Neural cell (in vitro differentiated cells): ENCODE measurements around the gene EML4. TPM values are rescaled to one million over a fixed set of nuclear protein-coding genes. Genes with fewer than 3 reads are reported as not detected.

Experiments
- H2AFZ ChIP-seq: fragments of 200-600, 300-800 bp; sonication (generic), shearing (Covaris generic); 2 replicates; pipeline ENCODE4 v1.6.0; 2014; ENCODE audit warnings: low read depth, mild to moderate bottlenecking, antibody characterized with exemption, low read length, moderate library complexity
- H3F3A ChIP-seq: fragments of 200-600 bp; shearing (Covaris generic); 2 replicates; pipeline ENCODE4 v1.6.1; 2016; ENCODE audit warnings: mild to moderate bottlenecking, moderate library complexity, mixed read lengths, antibody characterized with exemption, low read length; ENCODE audit not compliant: insufficient read depth, poor library complexity, severe bottlenecking
- H3K27ac ChIP-seq: fragments of 200-600, 300-800 bp; sonication (generic), shearing (Covaris generic); 2 replicates; pipeline ENCODE4 v1.5.1; 2014; ENCODE audit warnings: mild to moderate bottlenecking, low read length, moderate library complexity
- H3K27me3 ChIP-seq: fragments of 300-800, 200-600 bp; sonication (generic), shearing (Covaris generic); 2 replicates; pipeline ENCODE4 v1.6.0; 2014; ENCODE audit warnings: mild to moderate bottlenecking, low read depth, low read length, moderate library complexity; ENCODE audit not compliant: insufficient read depth
- H3K36me3 ChIP-seq: fragments of 300-800, 200-600 bp; sonication (generic), shearing (Covaris generic); 2 replicates; pipeline ENCODE4 v1.5.1; 2014; ENCODE audit warnings: mild to moderate bottlenecking, antibody characterized with exemption, low read length, moderate library complexity; ENCODE audit not compliant: insufficient read depth
- H3K4me2 ChIP-seq: fragments of 300-800, 200-600 bp; sonication (generic), shearing (Covaris generic); 2 replicates; pipeline ENCODE4 v1.6.0; 2014; ENCODE audit warnings: mild to moderate bottlenecking, low read length
- H3K4me3 ChIP-seq: fragments of 300-800, 200-600 bp; sonication (generic), shearing (Covaris generic); 2 replicates; pipeline ENCODE4 v1.5.1; 2014; ENCODE audit warnings: mild to moderate bottlenecking, low read length, moderate library complexity
- H3K79me2 ChIP-seq: fragments of 200-600 bp; shearing (Covaris generic); replicated peaks from 2 replicates; pipeline ENCODE4 v1.6.0; 2014; ENCODE audit warnings: mild to moderate bottlenecking, low read length, moderate library complexity; ENCODE audit not compliant: insufficient read depth
- H3K9ac ChIP-seq: fragments of 300-800, 200-600 bp; sonication (generic), shearing (Covaris generic); 2 replicates; pipeline ENCODE4 v1.6.1; 2016; ENCODE audit warnings: mild to moderate bottlenecking, low read length, mixed read lengths
- H3K9me2 ChIP-seq: fragments of 200-600 bp; shearing (Covaris generic); 2 replicates; pipeline ENCODE4 v1.6.1; 2016; ENCODE audit warnings: mild to moderate bottlenecking, low read length, mixed read lengths; ENCODE audit not compliant: insufficient read depth
- H3K9me3 ChIP-seq: fragments of 200-600, 300-800 bp; sonication (generic), shearing (Covaris generic); 2 replicates; pipeline ENCODE4 v1.6.1; 2016; ENCODE audit warnings: mild to moderate bottlenecking, mixed run types, low read length, moderate library complexity, mixed read lengths
- H4K20me1 ChIP-seq: fragments of 200-600 bp; shearing (Covaris generic); 2 replicates; pipeline ENCODE4 v1.6.1; 2016; ENCODE audit warnings: mild to moderate bottlenecking, mixed run types; ENCODE audit not compliant: insufficient read depth
- EP300 ChIP-seq: fragments of 450-650 bp; conservative IDR thresholded peaks from 2 replicates; pipeline ENCODE4 v1.6.1; 2014; ENCODE audit warnings: antibody characterized with exemption, mild to moderate bottlenecking, moderate library complexity; ENCODE audit not compliant: poor library complexity, severe bottlenecking
- EZH2 ChIP-seq: fragments of 200-600, 300-800 bp; shearing (Covaris generic), sonication (generic); IDR thresholded peaks from 2 replicates; pipeline ENCODE4 v1.6.1; 2014; ENCODE audit warnings: antibody characterized with exemption, low read length, borderline replicate concordance, mild to moderate bottlenecking; ENCODE audit not compliant: insufficient read depth, poor library complexity, severe bottlenecking
- MXI1 ChIP-seq: fragments of 450-650 bp; conservative IDR thresholded peaks from 2 replicates; pipeline ENCODE4 v1.6.1; 2014; ENCODE audit warnings: antibody characterized with exemption, mild to moderate bottlenecking; ENCODE audit not compliant: poor library complexity, severe bottlenecking
- POLR2AphosphoS5 ChIP-seq: IDR thresholded peaks from 2 replicates; pipeline ENCODE4 v1.6.1; 2012
- RAD21 ChIP-seq: fragments of 450-650 bp; conservative IDR thresholded peaks from 2 replicates; pipeline ENCODE4 v1.6.1; 2014; ENCODE audit warnings: antibody characterized with exemption, mild to moderate bottlenecking, moderate library complexity
- SMC3 ChIP-seq: fragments of 450-650 bp; conservative IDR thresholded peaks from 2 replicates; pipeline ENCODE4 v1.6.1; 2014; ENCODE audit warnings: antibody characterized with exemption, mild to moderate bottlenecking, moderate library complexity; ENCODE audit not compliant: poor library complexity
- TAF1 ChIP-seq: IDR thresholded peaks from 2 replicates; pipeline ENCODE4 v1.6.1; 2012; ENCODE audit warnings: low read depth
- polyA plus RNA-seq: library from polyadenylated mRNA; depleted of rRNA; stranded (reverse); fragments of >200 nt; gene quantifications from 2 replicates; pipeline ENCODE4 v1.2.3, GENCODE V29; 2014
- TF ChIP-seq, protein P1 (sequence below): fragments of 450-650 bp; IDR thresholded peaks from 2 replicates; pipeline ENCODE4 v1.5.1; 2014; ENCODE audit warnings: antibody characterized with exemption, mild to moderate bottlenecking, moderate library complexity; ENCODE audit not compliant: poor library complexity, severe bottlenecking
- TF ChIP-seq, protein P2 (sequence below): IDR thresholded peaks from 2 replicates; pipeline ENCODE4 v1.6.1; 2012; ENCODE audit warnings: borderline replicate concordance

Gene EML4
- polyA plus RNA-seq, 1 donor from 2014 or later = 33.9 TPM

DNA sequence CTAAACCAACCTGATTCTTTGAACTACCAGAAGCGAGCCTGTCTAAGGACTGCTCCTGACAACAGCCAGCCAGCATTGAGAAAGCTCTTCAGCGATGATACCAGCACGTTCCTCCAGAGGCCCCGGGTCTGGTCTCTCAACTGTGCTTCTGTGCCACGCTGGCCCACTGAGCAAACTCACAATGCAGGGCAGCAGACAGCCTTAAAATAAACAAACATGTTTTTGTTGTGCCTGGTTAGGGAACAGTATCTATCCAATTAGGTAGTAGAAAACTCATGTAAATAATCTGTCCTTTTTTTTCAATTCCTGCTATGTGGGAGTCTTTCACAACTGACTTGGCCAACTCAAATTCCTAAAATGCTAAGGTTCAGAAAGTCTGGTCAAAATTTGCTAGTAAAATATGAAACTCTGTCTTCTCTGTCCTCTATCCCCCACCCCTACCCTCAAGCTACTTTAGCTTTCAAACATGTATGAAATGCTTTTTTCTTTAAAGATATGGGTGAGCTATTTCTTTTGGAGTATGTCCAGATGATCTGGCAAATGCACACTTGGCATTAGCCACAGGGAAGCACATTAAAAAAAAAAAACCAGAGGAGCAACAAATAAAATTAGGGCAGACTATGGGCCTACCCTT is 21.4 kb upstream of the EML4 start:
- Histone ChIP-seq H3K4me3 (no peak overlapping the region), H3K4me2 (no peak overlapping the region), H3K36me3 (no peaks in the 10 kb centered on the region), H3K27ac (no peak overlapping the region), H3F3A (no peaks in the 10 kb centered on the region), H2AFZ (no peak overlapping the region), H3K79me2 (no peaks in the 10 kb centered on the region), H3K9me2 (no peaks in the 10 kb centered on the region), H3K27me3 (no peaks in the 10 kb centered on the region), H3K9me3 (no peaks in the 10 kb centered on the region), H3K9ac (no peak overlapping the region), H4K20me1 (no peaks in the 10 kb centered on the region)
- TF ChIP-seq EP300 (no peak), EZH2 (no peak), SMC3 (no peak), MXI1 (no peak), RAD21 (no peak), TAF1 (no peak), POLR2AphosphoS5 (no peak)
- TF ChIP-seq, protein P1, sequence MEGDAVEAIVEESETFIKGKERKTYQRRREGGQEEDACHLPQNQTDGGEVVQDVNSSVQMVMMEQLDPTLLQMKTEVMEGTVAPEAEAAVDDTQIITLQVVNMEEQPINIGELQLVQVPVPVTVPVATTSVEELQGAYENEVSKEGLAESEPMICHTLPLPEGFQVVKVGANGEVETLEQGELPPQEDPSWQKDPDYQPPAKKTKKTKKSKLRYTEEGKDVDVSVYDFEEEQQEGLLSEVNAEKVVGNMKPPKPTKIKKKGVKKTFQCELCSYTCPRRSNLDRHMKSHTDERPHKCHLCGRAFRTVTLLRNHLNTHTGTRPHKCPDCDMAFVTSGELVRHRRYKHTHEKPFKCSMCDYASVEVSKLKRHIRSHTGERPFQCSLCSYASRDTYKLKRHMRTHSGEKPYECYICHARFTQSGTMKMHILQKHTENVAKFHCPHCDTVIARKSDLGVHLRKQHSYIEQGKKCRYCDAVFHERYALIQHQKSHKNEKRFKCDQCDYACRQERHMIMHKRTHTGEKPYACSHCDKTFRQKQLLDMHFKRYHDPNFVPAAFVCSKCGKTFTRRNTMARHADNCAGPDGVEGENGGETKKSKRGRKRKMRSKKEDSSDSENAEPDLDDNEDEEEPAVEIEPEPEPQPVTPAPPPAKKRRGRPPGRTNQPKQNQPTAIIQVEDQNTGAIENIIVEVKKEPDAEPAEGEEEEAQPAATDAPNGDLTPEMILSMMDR = no peak
- TF ChIP-seq, protein P2, sequence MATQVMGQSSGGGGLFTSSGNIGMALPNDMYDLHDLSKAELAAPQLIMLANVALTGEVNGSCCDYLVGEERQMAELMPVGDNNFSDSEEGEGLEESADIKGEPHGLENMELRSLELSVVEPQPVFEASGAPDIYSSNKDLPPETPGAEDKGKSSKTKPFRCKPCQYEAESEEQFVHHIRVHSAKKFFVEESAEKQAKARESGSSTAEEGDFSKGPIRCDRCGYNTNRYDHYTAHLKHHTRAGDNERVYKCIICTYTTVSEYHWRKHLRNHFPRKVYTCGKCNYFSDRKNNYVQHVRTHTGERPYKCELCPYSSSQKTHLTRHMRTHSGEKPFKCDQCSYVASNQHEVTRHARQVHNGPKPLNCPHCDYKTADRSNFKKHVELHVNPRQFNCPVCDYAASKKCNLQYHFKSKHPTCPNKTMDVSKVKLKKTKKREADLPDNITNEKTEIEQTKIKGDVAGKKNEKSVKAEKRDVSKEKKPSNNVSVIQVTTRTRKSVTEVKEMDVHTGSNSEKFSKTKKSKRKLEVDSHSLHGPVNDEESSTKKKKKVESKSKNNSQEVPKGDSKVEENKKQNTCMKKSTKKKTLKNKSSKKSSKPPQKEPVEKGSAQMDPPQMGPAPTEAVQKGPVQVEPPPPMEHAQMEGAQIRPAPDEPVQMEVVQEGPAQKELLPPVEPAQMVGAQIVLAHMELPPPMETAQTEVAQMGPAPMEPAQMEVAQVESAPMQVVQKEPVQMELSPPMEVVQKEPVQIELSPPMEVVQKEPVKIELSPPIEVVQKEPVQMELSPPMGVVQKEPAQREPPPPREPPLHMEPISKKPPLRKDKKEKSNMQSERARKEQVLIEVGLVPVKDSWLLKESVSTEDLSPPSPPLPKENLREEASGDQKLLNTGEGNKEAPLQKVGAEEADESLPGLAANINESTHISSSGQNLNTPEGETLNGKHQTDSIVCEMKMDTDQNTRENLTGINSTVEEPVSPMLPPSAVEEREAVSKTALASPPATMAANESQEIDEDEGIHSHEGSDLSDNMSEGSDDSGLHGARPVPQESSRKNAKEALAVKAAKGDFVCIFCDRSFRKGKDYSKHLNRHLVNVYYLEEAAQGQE = no peak

DNA sequence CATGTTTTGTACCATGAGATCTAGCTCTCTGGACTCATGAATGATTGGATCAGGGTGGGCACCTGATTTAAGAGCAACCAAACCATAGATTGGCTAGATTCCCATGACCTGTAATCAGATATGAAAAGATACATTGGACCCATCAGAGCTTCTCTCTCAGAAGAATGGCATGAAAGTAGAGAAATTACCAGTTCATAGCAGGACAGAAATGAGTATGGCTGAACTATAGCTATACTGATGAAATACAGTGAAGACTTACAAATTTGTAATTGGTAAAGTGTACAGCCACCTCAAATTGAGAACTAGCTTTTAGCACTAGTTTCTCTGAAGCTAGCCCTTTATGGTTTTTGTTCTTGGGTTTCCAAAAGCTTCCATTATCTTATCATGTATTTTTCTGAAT is 19.0 kb upstream of the EML4 start:
- TF ChIP-seq, protein P2 = no peak
- no peak for TF ChIP-seq EP300
- Histone ChIP-seq H3K9me3 (no peaks in the 10 kb centered on the region), H3K27ac (no peak overlapping the region), H4K20me1 (no peaks in the 10 kb centered on the region), H3F3A (no peaks in the 10 kb centered on the region), H3K4me2 (no peak overlapping the region), H3K9ac (no peak overlapping the region), H2AFZ (no peak overlapping the region), H3K79me2 (no peaks in the 10 kb centered on the region), H3K27me3 (no peaks in the 10 kb centered on the region), H3K36me3 (no peaks in the 10 kb centered on the region), H3K4me3 (no peak overlapping the region), H3K9me2 (no peaks in the 10 kb centered on the region)
